ENCODE data around the gene PIGR.
A peak's percentile ranks its signal among the peaks of the same experiment; 100 is the strongest.

Gene PIGR, protein sequence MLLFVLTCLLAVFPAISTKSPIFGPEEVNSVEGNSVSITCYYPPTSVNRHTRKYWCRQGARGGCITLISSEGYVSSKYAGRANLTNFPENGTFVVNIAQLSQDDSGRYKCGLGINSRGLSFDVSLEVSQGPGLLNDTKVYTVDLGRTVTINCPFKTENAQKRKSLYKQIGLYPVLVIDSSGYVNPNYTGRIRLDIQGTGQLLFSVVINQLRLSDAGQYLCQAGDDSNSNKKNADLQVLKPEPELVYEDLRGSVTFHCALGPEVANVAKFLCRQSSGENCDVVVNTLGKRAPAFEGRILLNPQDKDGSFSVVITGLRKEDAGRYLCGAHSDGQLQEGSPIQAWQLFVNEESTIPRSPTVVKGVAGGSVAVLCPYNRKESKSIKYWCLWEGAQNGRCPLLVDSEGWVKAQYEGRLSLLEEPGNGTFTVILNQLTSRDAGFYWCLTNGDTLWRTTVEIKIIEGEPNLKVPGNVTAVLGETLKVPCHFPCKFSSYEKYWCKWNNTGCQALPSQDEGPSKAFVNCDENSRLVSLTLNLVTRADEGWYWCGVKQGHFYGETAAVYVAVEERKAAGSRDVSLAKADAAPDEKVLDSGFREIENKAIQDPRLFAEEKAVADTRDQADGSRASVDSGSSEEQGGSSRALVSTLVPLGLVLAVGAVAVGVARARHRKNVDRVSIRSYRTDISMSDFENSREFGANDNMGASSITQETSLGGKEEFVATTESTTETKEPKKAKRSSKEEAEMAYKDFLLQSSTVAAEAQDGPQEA

DNA sequence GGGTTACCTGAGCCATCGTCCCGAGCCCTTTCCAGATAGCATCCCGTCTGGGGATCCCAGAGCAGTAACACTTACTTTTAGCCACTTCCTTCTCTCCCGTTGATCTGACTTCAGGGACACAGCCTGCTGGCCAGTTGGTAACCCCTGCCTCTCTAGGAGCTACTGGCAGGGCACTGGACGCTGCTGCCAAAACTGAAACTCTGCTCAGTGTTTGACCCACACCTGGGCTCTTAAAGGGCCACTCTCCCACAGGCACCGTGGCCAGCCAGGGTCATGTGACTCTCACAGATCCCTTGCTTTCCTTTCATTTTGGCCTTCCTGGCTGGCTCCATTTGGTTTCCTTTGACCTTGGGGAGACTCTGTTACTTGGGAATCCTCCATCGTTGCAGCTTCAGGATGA, at the start of gene PIGR:
PIGR (minus strand) TSS at position 206 of the 400 bp plus-strand sequence. CDS start 5,935 bp downstream, outside the sequence.
- Histone ChIP-seq H3K27me3 (ENCODE audit: control insufficient read depth in 1 of 2, insufficient read depth in 2 of 2, low read length in 2 of 2) (peaks cover 0 to 6% of the 10 kb centered on the region in 2 donors), H3K4me3 (ENCODE audit: low read depth in 1 of 2, low read length in 2 of 2) (peak within 1 kb of the TSS; percentile 81 to 85), H3K36me3 (ENCODE audit: control insufficient read depth in 1 of 2, insufficient read depth in 2 of 2, low read length in 2 of 2) (peaks cover 19 to 28% of the 10 kb centered on the region in 2 donors), H3K9me3 (ENCODE audit: control insufficient read depth in 1 of 2, low read length in 2 of 2) (no peaks in the 10 kb centered on the region), H3K27ac (ENCODE audit: low read depth, low read length) (peak within 1 kb of the TSS; percentile 74), H3K9ac (ENCODE audit: low read depth in 1 of 2, low read length in 2 of 2) (peak within 1 kb of the TSS; percentile 74 to 94), H3K4me1 (ENCODE audit: control insufficient read depth in 1 of 2, insufficient read depth in 2 of 2, low read length in 2 of 2) (peaks cover 43 to 48% of the 10 kb centered on the region in 2 donors)

DNA sequence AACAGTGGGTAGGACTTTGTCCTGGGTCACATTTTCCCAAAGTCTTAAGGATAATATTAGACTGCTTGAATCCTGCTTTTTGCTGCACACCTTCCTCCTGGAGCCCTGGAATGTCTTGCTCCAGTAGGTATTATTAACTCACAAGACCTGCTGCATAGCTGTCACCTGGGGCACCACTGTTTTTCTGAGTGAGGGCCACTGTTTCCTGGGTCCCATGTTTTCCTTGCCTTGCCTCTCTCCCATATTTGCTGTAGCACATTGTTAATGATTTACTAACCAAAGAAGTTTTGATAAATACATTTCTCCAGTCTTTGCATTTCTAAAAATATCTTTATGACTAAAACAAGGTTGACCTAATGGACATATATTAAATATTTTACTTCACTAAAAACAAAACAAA, 46.5 kb upstream of the PIGR start:
- no peaks in the 10 kb centered on the region for H3K9me3 ChIP-seq (ENCODE audit: control insufficient read depth in 1 of 2, low read length in 2 of 2)
- H3K9ac ChIP-seq (ENCODE audit: low read depth in 1 of 2, low read length in 2 of 2) = no peak overlapping the region
- no peaks in the 10 kb centered on the region for H3K36me3 ChIP-seq (ENCODE audit: control insufficient read depth in 1 of 2, insufficient read depth in 2 of 2, low read length in 2 of 2)
- no peak overlapping the region for H3K27ac ChIP-seq (ENCODE audit: low read depth, low read length)
- peaks cover 0 to 4% of the 10 kb centered on the region in 2 donors for H3K27me3 ChIP-seq (ENCODE audit: control insufficient read depth in 1 of 2, insufficient read depth in 2 of 2, low read length in 2 of 2)
- H3K4me1 ChIP-seq (ENCODE audit: control insufficient read depth in 1 of 2, insufficient read depth in 2 of 2, low read length in 2 of 2) = peaks cover 0 to 3% of the 10 kb centered on the region in 2 donors
- no peak overlapping the region for H3K4me3 ChIP-seq (ENCODE audit: low read depth in 1 of 2, low read length in 2 of 2)

DNA sequence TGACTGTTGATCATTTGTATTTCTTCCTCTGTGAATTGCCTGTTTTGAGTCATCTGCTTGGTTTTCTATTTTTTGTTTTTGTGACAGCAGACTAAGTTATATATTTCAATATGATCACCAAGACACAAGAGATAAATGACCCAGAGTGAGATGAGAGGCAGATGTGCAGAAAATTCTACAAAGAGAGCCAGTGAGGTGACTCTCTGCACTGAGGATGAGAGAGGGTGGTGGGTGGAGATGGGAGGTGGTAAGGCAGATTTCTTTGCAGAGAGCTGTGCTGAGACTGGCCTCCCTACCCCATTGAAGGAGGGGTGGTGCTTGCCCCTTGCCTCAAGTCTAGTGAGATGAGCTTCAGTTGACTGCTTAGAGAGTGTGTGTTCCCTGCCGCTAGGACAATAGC, 41.6 kb upstream of the PIGR start:
- no peak overlapping the region for H3K9ac ChIP-seq (ENCODE audit: low read depth in 1 of 2, low read length in 2 of 2)
- H3K36me3 ChIP-seq (ENCODE audit: control insufficient read depth in 1 of 2, insufficient read depth in 2 of 2, low read length in 2 of 2) = no peaks in the 10 kb centered on the region
- H3K4me3 ChIP-seq (ENCODE audit: low read depth in 1 of 2, low read length in 2 of 2) = no peak overlapping the region
- H3K4me1 ChIP-seq (ENCODE audit: control insufficient read depth in 1 of 2, insufficient read depth in 2 of 2, low read length in 2 of 2) = peaks cover 0 to 3% of the 10 kb centered on the region in 2 donors
- peaks cover 0 to 4% of the 10 kb centered on the region in 2 donors for H3K27me3 ChIP-seq (ENCODE audit: control insufficient read depth in 1 of 2, insufficient read depth in 2 of 2, low read length in 2 of 2)
- H3K9me3 ChIP-seq (ENCODE audit: control insufficient read depth in 1 of 2, low read length in 2 of 2) = no peaks in the 10 kb centered on the region
- H3K27ac ChIP-seq (ENCODE audit: low read depth, low read length) = no peak overlapping the region

DNA sequence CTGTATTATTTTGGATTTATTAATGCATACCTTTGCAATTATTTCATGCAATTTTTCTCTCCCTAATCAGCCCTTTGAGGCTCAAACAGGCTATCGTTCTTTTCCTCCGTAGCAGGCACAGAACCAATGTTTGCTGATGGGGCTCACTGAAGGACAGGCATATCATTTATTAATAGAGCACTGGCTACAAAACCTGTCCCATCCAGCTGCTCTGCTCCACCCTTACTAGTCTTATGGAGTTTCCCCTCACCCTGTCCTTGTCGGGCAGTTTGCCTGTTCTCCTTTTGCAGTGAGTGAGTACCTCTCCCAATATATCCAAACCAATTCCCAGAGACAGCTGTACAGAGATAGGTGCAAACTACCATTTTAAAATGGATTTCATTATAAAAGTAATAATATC, 40.6 kb upstream of the PIGR start:
- H3K27ac ChIP-seq (ENCODE audit: low read depth, low read length) = no peak overlapping the region
- H3K9ac ChIP-seq (ENCODE audit: low read depth in 1 of 2, low read length in 2 of 2) = no peak overlapping the region
- no peaks in the 10 kb centered on the region for H3K36me3 ChIP-seq (ENCODE audit: control insufficient read depth in 1 of 2, insufficient read depth in 2 of 2, low read length in 2 of 2)
- H3K9me3 ChIP-seq (ENCODE audit: control insufficient read depth in 1 of 2, low read length in 2 of 2) = no peaks in the 10 kb centered on the region
- H3K27me3 ChIP-seq (ENCODE audit: control insufficient read depth in 1 of 2, insufficient read depth in 2 of 2, low read length in 2 of 2) = peaks cover 0 to 4% of the 10 kb centered on the region in 2 donors
- no peaks in the 10 kb centered on the region for H3K4me1 ChIP-seq (ENCODE audit: control insufficient read depth in 1 of 2, insufficient read depth in 2 of 2, low read length in 2 of 2)
- H3K4me3 ChIP-seq (ENCODE audit: low read depth in 1 of 2, low read length in 2 of 2) = no peak overlapping the region

DNA sequence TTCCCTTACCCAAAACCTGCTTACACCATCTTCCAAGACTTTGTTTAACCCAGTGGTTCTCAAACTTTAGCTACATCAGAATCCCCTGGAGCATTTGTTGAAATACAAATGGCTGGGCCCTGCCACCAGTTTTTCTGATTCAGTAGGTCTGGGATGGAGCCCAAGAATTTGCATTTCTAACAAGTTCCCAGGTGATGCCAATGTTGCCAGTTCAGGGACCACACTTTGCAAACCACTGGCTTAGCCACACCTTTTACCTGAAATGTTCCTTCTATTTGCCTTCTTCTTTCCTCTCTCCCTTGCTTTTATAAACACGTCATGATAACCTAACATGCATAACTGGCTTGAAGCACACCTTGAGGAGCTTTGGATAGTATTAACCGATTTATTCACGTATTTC, 40.1 kb upstream of the PIGR start:
- Histone ChIP-seq H3K4me1 (ENCODE audit: control insufficient read depth in 1 of 2, insufficient read depth in 2 of 2, low read length in 2 of 2) (no peaks in the 10 kb centered on the region), H3K36me3 (ENCODE audit: control insufficient read depth in 1 of 2, insufficient read depth in 2 of 2, low read length in 2 of 2) (no peaks in the 10 kb centered on the region), H3K27me3 (ENCODE audit: control insufficient read depth in 1 of 2, insufficient read depth in 2 of 2, low read length in 2 of 2) (peaks cover 0 to 4% of the 10 kb centered on the region in 2 donors), H3K9ac (ENCODE audit: low read depth in 1 of 2, low read length in 2 of 2) (no peak overlapping the region), H3K4me3 (ENCODE audit: low read depth in 1 of 2, low read length in 2 of 2) (no peak overlapping the region), H3K27ac (ENCODE audit: low read depth, low read length) (no peak overlapping the region), H3K9me3 (ENCODE audit: control insufficient read depth in 1 of 2, low read length in 2 of 2) (no peaks in the 10 kb centered on the region)

DNA sequence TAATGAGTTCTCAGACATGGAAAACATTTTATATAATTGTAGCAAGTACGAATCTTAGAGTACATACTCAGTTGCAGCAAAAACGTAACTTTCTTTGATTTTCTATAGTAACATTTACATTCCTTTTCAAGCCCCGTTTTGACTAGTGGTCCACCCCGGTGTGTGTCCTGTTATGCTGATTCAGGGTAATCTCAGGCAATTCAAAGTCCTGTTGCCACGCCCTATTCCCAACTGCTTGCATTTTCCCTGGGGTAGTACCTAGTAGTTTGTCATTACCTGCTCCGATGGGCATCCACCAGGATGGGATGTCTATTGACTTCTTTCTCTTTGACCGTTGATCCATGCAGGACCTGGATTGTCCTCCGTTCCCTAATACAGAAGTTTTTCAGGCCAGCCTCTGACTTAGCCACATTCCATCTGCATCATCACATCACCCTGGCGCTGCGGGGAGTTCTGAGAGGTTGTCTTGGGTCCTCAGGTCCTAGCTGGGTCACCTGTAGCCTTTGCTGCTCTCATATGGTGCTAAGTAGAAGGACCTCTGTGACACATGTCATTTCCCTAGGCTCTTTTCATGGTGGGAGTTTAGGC, 39.0 kb upstream of the PIGR start:
- H3K36me3 ChIP-seq (ENCODE audit: control insufficient read depth in 1 of 2, insufficient read depth in 2 of 2, low read length in 2 of 2) = no peaks in the 10 kb centered on the region
- H3K9ac ChIP-seq (ENCODE audit: low read depth in 1 of 2, low read length in 2 of 2) = no peak overlapping the region
- no peak overlapping the region for H3K27ac ChIP-seq (ENCODE audit: low read depth, low read length)
- H3K9me3 ChIP-seq (ENCODE audit: control insufficient read depth in 1 of 2, low read length in 2 of 2) = no peaks in the 10 kb centered on the region
- peaks cover 1 to 3% of the 10 kb centered on the region in 2 donors for H3K4me1 ChIP-seq (ENCODE audit: control insufficient read depth in 1 of 2, insufficient read depth in 2 of 2, low read length in 2 of 2)
- H3K27me3 ChIP-seq (ENCODE audit: control insufficient read depth in 1 of 2, insufficient read depth in 2 of 2, low read length in 2 of 2) = peaks cover 0 to 4% of the 10 kb centered on the region in 2 donors
- H3K4me3 ChIP-seq (ENCODE audit: low read depth in 1 of 2, low read length in 2 of 2) = no peak overlapping the region

DNA sequence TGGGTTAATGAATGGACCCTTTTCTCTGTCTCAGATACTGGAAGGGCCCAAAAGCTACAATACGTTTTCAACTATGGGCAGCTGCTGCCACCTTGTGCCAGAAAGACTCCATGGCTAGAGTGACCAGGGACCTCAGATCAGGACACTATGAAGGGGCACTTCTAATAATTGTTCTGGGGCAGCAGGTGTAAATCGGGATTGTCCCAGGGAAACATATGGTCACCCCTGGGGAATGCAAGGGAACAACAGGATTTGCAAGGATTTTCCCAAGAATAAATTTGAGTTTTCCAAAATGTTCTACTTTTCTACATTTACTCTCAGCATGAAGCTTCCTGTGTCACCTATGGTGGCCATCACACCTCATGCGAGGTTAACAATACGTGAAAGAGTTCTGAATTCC, 36.0 kb upstream of the PIGR start:
- no peak overlapping the region for H3K4me3 ChIP-seq (ENCODE audit: low read depth in 1 of 2, low read length in 2 of 2)
- H3K36me3 ChIP-seq (ENCODE audit: control insufficient read depth in 1 of 2, insufficient read depth in 2 of 2, low read length in 2 of 2) = no peaks in the 10 kb centered on the region
- no peak overlapping the region for H3K27ac ChIP-seq (ENCODE audit: low read depth, low read length)
- H3K27me3 ChIP-seq (ENCODE audit: control insufficient read depth in 1 of 2, insufficient read depth in 2 of 2, low read length in 2 of 2) = no peaks in the 10 kb centered on the region
- H3K4me1 ChIP-seq (ENCODE audit: control insufficient read depth in 1 of 2, insufficient read depth in 2 of 2, low read length in 2 of 2) = peaks cover 9 to 22% of the 10 kb centered on the region in 2 donors
- no peaks in the 10 kb centered on the region for H3K9me3 ChIP-seq (ENCODE audit: control insufficient read depth in 1 of 2, low read length in 2 of 2)
- no peak overlapping the region for H3K9ac ChIP-seq (ENCODE audit: low read depth in 1 of 2, low read length in 2 of 2)

DNA sequence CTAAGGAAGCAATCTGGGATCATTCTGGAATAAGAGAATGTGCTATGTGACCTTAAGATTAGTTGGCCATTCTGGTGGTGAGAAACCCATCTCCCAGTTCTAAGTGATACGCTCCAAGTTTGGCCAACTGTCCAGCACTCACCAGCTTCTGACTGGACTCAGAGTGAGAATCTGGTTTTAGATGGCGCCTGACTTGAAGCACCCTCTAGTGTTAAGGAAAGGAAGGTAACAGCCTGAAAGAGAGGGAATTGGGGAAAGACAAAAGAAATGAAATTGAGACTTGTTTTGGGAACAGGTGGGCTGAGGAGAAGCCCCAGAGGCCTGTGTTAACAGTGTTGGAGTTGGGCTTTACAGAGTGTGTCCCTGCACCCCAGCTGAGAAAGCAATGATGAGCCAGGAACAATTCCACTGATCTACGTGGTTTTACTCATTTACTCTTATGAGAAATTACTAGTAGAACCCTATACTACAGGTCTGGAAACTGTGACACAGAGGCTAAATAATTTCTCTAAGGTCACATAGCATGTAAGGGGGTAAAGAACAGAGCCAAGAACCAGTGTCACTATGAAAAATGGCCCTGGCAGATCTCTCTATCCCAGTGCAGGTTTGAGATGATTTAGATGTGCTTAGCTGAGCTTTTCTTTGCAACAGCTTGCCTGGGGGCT, 33.2 kb upstream of the PIGR start:
- H3K4me1 ChIP-seq (ENCODE audit: control insufficient read depth in 1 of 2, insufficient read depth in 2 of 2, low read length in 2 of 2) = peaks cover 22 to 42% of the 10 kb centered on the region in 2 donors
- no peak overlapping the region for H3K4me3 ChIP-seq (ENCODE audit: low read depth in 1 of 2, low read length in 2 of 2)
- no peaks in the 10 kb centered on the region for H3K27me3 ChIP-seq (ENCODE audit: control insufficient read depth in 1 of 2, insufficient read depth in 2 of 2, low read length in 2 of 2)
- no peaks in the 10 kb centered on the region for H3K36me3 ChIP-seq (ENCODE audit: control insufficient read depth in 1 of 2, insufficient read depth in 2 of 2, low read length in 2 of 2)
- no peak overlapping the region for H3K9ac ChIP-seq (ENCODE audit: low read depth in 1 of 2, low read length in 2 of 2)
- H3K27ac ChIP-seq (ENCODE audit: low read depth, low read length) = no peak overlapping the region
- H3K9me3 ChIP-seq (ENCODE audit: control insufficient read depth in 1 of 2, low read length in 2 of 2) = no peaks in the 10 kb centered on the region

DNA sequence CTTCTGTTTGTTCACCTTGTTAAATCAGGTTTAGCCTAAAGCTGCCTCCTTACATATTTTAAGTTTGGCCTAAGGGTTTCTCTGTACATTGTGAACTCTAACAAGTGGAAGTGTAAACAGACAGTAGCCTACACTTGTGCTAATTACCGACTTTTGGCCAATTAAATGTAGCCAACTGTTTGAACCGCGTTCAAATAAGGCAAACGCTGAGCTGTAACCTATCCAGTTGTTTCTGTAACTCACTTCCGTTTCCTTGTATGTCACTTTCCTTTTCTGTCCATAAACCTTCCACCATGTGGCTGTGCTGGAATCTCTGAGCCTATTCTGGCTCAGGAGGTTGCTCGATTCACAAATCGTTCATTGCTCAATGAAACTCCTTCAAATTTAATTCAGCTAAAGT, 32.0 kb upstream of the PIGR start:
- Histone ChIP-seq H3K27me3 (ENCODE audit: control insufficient read depth in 1 of 2, insufficient read depth in 2 of 2, low read length in 2 of 2) (no peaks in the 10 kb centered on the region), H3K36me3 (ENCODE audit: control insufficient read depth in 1 of 2, insufficient read depth in 2 of 2, low read length in 2 of 2) (no peaks in the 10 kb centered on the region), H3K4me1 (ENCODE audit: control insufficient read depth in 1 of 2, insufficient read depth in 2 of 2, low read length in 2 of 2) (peaks cover 34 to 54% of the 10 kb centered on the region in 2 donors), H3K9me3 (ENCODE audit: control insufficient read depth in 1 of 2, low read length in 2 of 2) (no peaks in the 10 kb centered on the region), H3K4me3 (ENCODE audit: low read depth in 1 of 2, low read length in 2 of 2) (no peak overlapping the region), H3K27ac (ENCODE audit: low read depth, low read length) (no peak overlapping the region), H3K9ac (ENCODE audit: low read depth in 1 of 2, low read length in 2 of 2) (no peak overlapping the region)
